HepG2 (cell line): Measurements from ENCODE around the gene MPV17L. TPM values are rescaled to one million over a fixed set of nuclear protein-coding genes. Genes with fewer than 3 reads are reported as not detected.

Experiments used
- ARNTL ChIP-seq: sonication (generic); formaldehyde crosslinking; IDR thresholded peaks from 2 replicates; pipeline ENCODE4 v1.4.0; 2020; ENCODE audit warnings: mild to moderate bottlenecking, missing genetic modification reagents
- ATF5 ChIP-seq: sonication (generic); formaldehyde crosslinking; IDR thresholded peaks from 2 replicates; pipeline ENCODE4 v1.4.0; 2020; ENCODE audit warnings: mild to moderate bottlenecking, low read depth, missing genetic modification reagents
- ELF3 ChIP-seq: IDR thresholded peaks from 2 replicates; pipeline ENCODE4 v1.6.1; 2016; ENCODE audit warnings: missing genetic modification reagents, missing compliant biosample characterization
- EZH2 ChIP-seq: conservative IDR thresholded peaks from 2 replicates; pipeline ENCODE4 v1.6.1; 2012; ENCODE audit warnings: mild to moderate bottlenecking, low read depth, low read length, moderate library complexity
- IRX3 ChIP-seq: sonication (generic); formaldehyde crosslinking; IDR thresholded peaks from 2 replicates; pipeline ENCODE4 v1.8.1; 2023; ENCODE audit warnings: mild to moderate bottlenecking, low read depth, missing genetic modification reagents, borderline replicate concordance
- JUND ChIP-seq: sonication (generic); formaldehyde crosslinking; IDR thresholded peaks from 2 replicates; pipeline ENCODE4 v1.8.0; 2022; ENCODE audit warnings: mild to moderate bottlenecking, missing genetic modification reagents
- MED8 ChIP-seq: sonication (generic); formaldehyde crosslinking; IDR thresholded peaks from 2 replicates; pipeline ENCODE4 v1.8.1; 2023; ENCODE audit warnings: mild to moderate bottlenecking, missing genetic modification reagents; ENCODE audit not compliant: insufficient replicate concordance
- MEIS1 ChIP-seq: sonication (generic); formaldehyde crosslinking; IDR thresholded peaks from 2 replicates; pipeline ENCODE4 v1.9.0; 2021; ENCODE audit warnings: mild to moderate bottlenecking, missing genetic modification reagents, moderate library complexity, borderline replicate concordance
- NFKB2 ChIP-seq: sonication (generic); formaldehyde crosslinking; IDR thresholded peaks from 2 replicates; pipeline ENCODE4 v1.4.0; 2020; ENCODE audit warnings: missing genetic modification reagents, borderline replicate concordance
- NR2F2 ChIP-seq: IDR thresholded peaks from 2 replicates; pipeline ENCODE4 v1.6.1; 2012; ENCODE audit warnings: low read depth, inconsistent platforms, borderline replicate concordance
- RFX1 ChIP-seq: fragments of 450-650 bp; IDR thresholded peaks from 2 replicates; pipeline ENCODE4 v1.6.1; 2017
- RFXAP ChIP-seq: sonication (generic); formaldehyde crosslinking; IDR thresholded peaks from 2 replicates; pipeline ENCODE4 v1.4.0; 2020; ENCODE audit warnings: missing genetic modification reagents, borderline replicate concordance
- TGIF2 ChIP-seq: IDR thresholded peaks from 2 replicates; pipeline ENCODE4 v1.6.1; 2016; ENCODE audit warnings: control low read depth, missing compliant biosample characterization
- ZBTB1 ChIP-seq: sonication (generic); formaldehyde crosslinking; IDR thresholded peaks from 2 replicates; pipeline ENCODE4 v1.4.0; 2020; ENCODE audit warnings: missing genetic modification reagents, borderline replicate concordance
- ZNF142 ChIP-seq: sonication (generic); formaldehyde crosslinking; IDR thresholded peaks from 2 replicates; pipeline ENCODE4 v1.4.0; 2020; ENCODE audit warnings: missing genetic modification reagents
- ZNF280B ChIP-seq: sonication (generic); formaldehyde crosslinking; IDR thresholded peaks from 2 replicates; pipeline ENCODE4 v1.5.0; 2020; ENCODE audit warnings: missing genetic modification reagents, mild to moderate bottlenecking, borderline replicate concordance
- ZNF432 ChIP-seq: sonication (generic); formaldehyde crosslinking; IDR thresholded peaks from 2 replicates; pipeline ENCODE4 v1.5.0; 2020; ENCODE audit warnings: missing genetic modification reagents, mild to moderate bottlenecking, borderline replicate concordance
- ZNF512 ChIP-seq: sonication (generic); formaldehyde crosslinking; IDR thresholded peaks from 2 replicates; pipeline ENCODE4 v1.4.0; 2020; ENCODE audit warnings: mild to moderate bottlenecking, missing genetic modification reagents
- ZNF549 ChIP-seq: sonication (generic); formaldehyde crosslinking; IDR thresholded peaks from 2 replicates; pipeline ENCODE4 v1.5.0; 2020; ENCODE audit warnings: missing genetic modification reagents
- ZNF781 ChIP-seq: sonication (generic); formaldehyde crosslinking; IDR thresholded peaks from 2 replicates; pipeline ENCODE4 v1.5.1; 2020; ENCODE audit warnings: borderline replicate concordance, mild to moderate bottlenecking, missing genetic modification reagents; ENCODE audit errors: not compliant biosample characterization
- ZNF850 ChIP-seq: sonication (generic); formaldehyde crosslinking; conservative IDR thresholded peaks from 2 replicates; pipeline ENCODE4 v1.9.0; 2021; ENCODE audit warnings: mild to moderate bottlenecking, missing genetic modification reagents
- polyA plus RNA-seq, 8 experiments: library from polyadenylated mRNA; depleted of rRNA in 3 of 8; stranded (reverse) in 7 of 8; unstranded in 1 of 8; fragments of >200 nt; fragmentation: Illumina TruSeq in 4 of 8; extraction: Trizol in 4 of 8; gene quantifications; 2 replicates each; pipeline versions ENCODE4 v1.2.1 to v1.2.3, GENCODE V29; 2011 to 2016; ENCODE audit warnings: low read depth in 4 of 8, missing spikeins in 1 of 8, mixed read lengths in 1 of 8; ENCODE audit not compliant: insufficient read depth in 1 of 8
- total RNA-seq, 5 experiments: library from RNA; depleted of rRNA; stranded (reverse); fragments of >200 nt; fragmentation: Illumina TruSeq; extraction: Trizol; gene quantifications; 2 replicates each; pipeline ENCODE4 v1.2.3, GENCODE V29; 2016; ENCODE audit warnings: low read depth in 1 of 5

MPV17L gene
- total and polyA plus RNA-seq, 2 of the 13 experiments (the other 11 are each of a cell fraction or from before 2014, with no cell fraction given) = 34.7 to 63.8 TPM

- TF ChIP-seq ELF3 (CRISPR knock-in tag) = no peak
- TF ChIP-seq ZNF781 (CRISPR knock-in tag) = peak; percentile 44
- no peak for TF ChIP-seq ATF5 (CRISPR knock-in tag)
- TF ChIP-seq ZNF512 = 0 out of 2 replicates have a peak, but pooled peaks have one; percentile 45
- no peak for TF ChIP-seq ZNF850 (CRISPR knock-in tag)
- no peak for TF ChIP-seq IRX3 (CRISPR knock-in tag)
- no peak for TF ChIP-seq ARNTL (CRISPR knock-in tag)
- no peak for TF ChIP-seq JUND (CRISPR knock-in tag)
- TF ChIP-seq ZNF280B (CRISPR knock-in tag) = no peak
- TF ChIP-seq RFXAP (CRISPR knock-in tag) = no peak
- TF ChIP-seq NR2F2 = no peak
- TF ChIP-seq MED8 (CRISPR knock-in tag) = no peak
- no peak for TF ChIP-seq ZBTB1 (CRISPR knock-in tag)
- no peak for TF ChIP-seq MEIS1 (CRISPR knock-in tag)
- peak; percentile 86; the same call in 1 of the 2 replicates for TF ChIP-seq EZH2
- TF ChIP-seq TGIF2 (CRISPR knock-in tag) = no peak
- TF ChIP-seq ZNF549 (CRISPR knock-in tag) = no peak
- no peak for TF ChIP-seq ZNF142 (CRISPR knock-in tag)
- TF ChIP-seq NFKB2 (CRISPR knock-in tag) = 0 out of 2 replicates have a peak, but pooled peaks have one; percentile 50
- no peak for TF ChIP-seq RFX1
- no peak for TF ChIP-seq ZNF432
Measured at GRCh38 chr16:15435216-15435864, 39.8 kb downstream of the MPV17L start (continued).
